Measurements from ENCODE around the gene N4BP2. TPM values are rescaled to one million over a fixed set of nuclear protein-coding genes. Genes with fewer than 3 reads are reported as not detected.

Gene N4BP2
- total RNA-seq, 4 donors from 2014 or later = 7.8 to 23.7 (median 10.3) TPM

DNA sequence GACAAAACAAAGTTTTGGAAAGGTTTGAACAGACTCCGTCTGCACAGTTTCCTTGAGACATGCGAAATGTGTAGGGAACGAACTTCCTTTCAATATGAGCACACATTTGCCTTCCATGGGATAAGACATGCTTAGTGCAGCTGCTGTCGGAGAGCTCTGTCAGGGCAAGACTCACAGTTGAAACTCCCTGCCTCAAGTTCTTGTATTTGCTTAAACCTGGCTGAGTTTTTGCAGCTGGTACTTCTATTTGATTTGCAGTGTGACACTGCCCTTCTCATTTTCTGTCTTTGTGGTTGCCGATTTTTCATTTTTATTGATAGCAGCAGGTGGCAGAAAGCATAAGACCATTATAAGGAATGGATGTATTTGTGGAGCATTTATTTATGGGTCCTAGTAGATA, 122.0 kb downstream of the N4BP2 start:
- H3K27ac ChIP-seq = no peak overlapping the region
- 31% methylated on average over 5 of the region's 5 CpGs for WGBS
- no peak for DNase-seq (ENCODE audit: low spot score in 2 of 2)
- H3K4me3 ChIP-seq = no peak overlapping the region
- no peak for TF ChIP-seq POLR2AphosphoS5 (IDR thresholded peaks at IDR 0.05)
- no peaks in the 10 kb centered on the region for H3K9me3 ChIP-seq
- no peaks in the 10 kb centered on the region for H3K4me1 ChIP-seq
- H3K27me3 ChIP-seq = no peaks in the 10 kb centered on the region
- H3K36me3 ChIP-seq = no peaks in the 10 kb centered on the region

GRCh38 chr4:40179360-40179759, 122.7 kb downstream of the N4BP2 start:
- Histone ChIP-seq H3K27ac (no peak overlapping the region), H3K36me3 (no peaks in the 10 kb centered on the region), H3K27me3 (no peaks in the 10 kb centered on the region), H3K4me3 (no peak overlapping the region), H3K4me1 (no peaks in the 10 kb centered on the region), H3K9me3 (no peaks in the 10 kb centered on the region)
- 96% methylated on average over 1 of the region's 1 CpG for WGBS
- no peak for TF ChIP-seq EP300 (IDR thresholded peaks at IDR 0.05)
- no peak for TF ChIP-seq POLR2A (IDR thresholded peaks at IDR 0.05)
- TF ChIP-seq, protein P1, sequence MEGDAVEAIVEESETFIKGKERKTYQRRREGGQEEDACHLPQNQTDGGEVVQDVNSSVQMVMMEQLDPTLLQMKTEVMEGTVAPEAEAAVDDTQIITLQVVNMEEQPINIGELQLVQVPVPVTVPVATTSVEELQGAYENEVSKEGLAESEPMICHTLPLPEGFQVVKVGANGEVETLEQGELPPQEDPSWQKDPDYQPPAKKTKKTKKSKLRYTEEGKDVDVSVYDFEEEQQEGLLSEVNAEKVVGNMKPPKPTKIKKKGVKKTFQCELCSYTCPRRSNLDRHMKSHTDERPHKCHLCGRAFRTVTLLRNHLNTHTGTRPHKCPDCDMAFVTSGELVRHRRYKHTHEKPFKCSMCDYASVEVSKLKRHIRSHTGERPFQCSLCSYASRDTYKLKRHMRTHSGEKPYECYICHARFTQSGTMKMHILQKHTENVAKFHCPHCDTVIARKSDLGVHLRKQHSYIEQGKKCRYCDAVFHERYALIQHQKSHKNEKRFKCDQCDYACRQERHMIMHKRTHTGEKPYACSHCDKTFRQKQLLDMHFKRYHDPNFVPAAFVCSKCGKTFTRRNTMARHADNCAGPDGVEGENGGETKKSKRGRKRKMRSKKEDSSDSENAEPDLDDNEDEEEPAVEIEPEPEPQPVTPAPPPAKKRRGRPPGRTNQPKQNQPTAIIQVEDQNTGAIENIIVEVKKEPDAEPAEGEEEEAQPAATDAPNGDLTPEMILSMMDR (IDR thresholded peaks at IDR 0.05) = no peak
- no peak for TF ChIP-seq POLR2AphosphoS5 (IDR thresholded peaks at IDR 0.05)
- DNase-seq (ENCODE audit: low spot score in 2 of 2) = no peak

- H3K27ac ChIP-seq = no peak overlapping the region
Measured at GRCh38 chr4:40180356-40180755, 123.7 kb downstream of the N4BP2 start.

DNA sequence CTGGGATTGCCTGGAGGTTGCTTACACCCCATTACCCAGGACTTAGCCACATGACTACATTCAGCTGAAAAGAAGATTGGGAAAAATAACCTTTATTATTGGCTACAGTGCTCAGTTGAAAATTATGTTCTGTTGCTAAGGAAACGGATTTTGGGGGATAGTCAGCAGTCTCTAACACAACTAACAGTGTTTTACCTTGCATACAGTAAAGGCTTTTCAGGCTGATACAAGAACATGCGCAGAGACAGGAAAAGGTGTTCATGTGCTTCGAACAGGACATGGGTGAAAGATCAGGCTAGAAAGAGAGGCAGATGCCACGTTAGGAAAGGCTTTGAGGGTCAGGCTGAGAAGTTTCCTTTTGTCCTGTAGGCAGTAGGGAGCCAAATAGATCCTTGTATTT, 125.4 kb downstream of the N4BP2 start:
- DNase-seq (ENCODE audit: low spot score in 2 of 2) = no peak
- H3K4me1 ChIP-seq = no peaks in the 10 kb centered on the region
- no peaks in the 10 kb centered on the region for H3K9me3 ChIP-seq
- H3K36me3 ChIP-seq = no peaks in the 10 kb centered on the region
- no peaks in the 10 kb centered on the region for H3K27me3 ChIP-seq
- TF ChIP-seq EP300 (IDR thresholded peaks at IDR 0.05) (no peak), POLR2AphosphoS5 (IDR thresholded peaks at IDR 0.05) (no peak)
- H3K4me3 ChIP-seq = no peak overlapping the region
- no peak overlapping the region for H3K27ac ChIP-seq
- 89% methylated on average over 4 of the region's 4 CpGs for WGBS

More at GRCh38 chr4:40180356-40180755, 123.7 kb downstream of the N4BP2 start:
- H3K9me3 ChIP-seq = no peaks in the 10 kb centered on the region
- H3K36me3 ChIP-seq = no peaks in the 10 kb centered on the region
- H3K4me1 ChIP-seq = no peaks in the 10 kb centered on the region
- no peaks in the 10 kb centered on the region for H3K27me3 ChIP-seq
- no peak overlapping the region for H3K4me3 ChIP-seq
- TF ChIP-seq POLR2AphosphoS5 (IDR thresholded peaks at IDR 0.05) (no peak), POLR2A (IDR thresholded peaks at IDR 0.05) (no peak), EP300 (IDR thresholded peaks at IDR 0.05) (no peak)
- TF ChIP-seq, protein P1 (IDR thresholded peaks at IDR 0.05) = no peak
- DNase-seq (ENCODE audit: low spot score in 2 of 2) = no peak
- 29% methylated on average over 1 of the region's 1 CpG for WGBS

GRCh38 chr4:40182954-40183353, 126.3 kb downstream of the N4BP2 start:
- TF ChIP-seq, protein P1 (IDR thresholded peaks at IDR 0.05) = no peak
- no peak for TF ChIP-seq EP300 (IDR thresholded peaks at IDR 0.05)
- TF ChIP-seq POLR2A (IDR thresholded peaks at IDR 0.05) = no peak
- TF ChIP-seq POLR2AphosphoS5 (IDR thresholded peaks at IDR 0.05) = no peak
- no peaks in the 10 kb centered on the region for H3K9me3 ChIP-seq
- no peaks in the 10 kb centered on the region for H3K27me3 ChIP-seq
- H3K4me3 ChIP-seq = no peak overlapping the region
- no peaks in the 10 kb centered on the region for H3K4me1 ChIP-seq
- H3K36me3 ChIP-seq = no peaks in the 10 kb centered on the region
- no peak overlapping the region for H3K27ac ChIP-seq
- WGBS = 91% methylated on average over 3 of the region's 3 CpGs
- no peak for DNase-seq (ENCODE audit: low spot score in 2 of 2)

DNA sequence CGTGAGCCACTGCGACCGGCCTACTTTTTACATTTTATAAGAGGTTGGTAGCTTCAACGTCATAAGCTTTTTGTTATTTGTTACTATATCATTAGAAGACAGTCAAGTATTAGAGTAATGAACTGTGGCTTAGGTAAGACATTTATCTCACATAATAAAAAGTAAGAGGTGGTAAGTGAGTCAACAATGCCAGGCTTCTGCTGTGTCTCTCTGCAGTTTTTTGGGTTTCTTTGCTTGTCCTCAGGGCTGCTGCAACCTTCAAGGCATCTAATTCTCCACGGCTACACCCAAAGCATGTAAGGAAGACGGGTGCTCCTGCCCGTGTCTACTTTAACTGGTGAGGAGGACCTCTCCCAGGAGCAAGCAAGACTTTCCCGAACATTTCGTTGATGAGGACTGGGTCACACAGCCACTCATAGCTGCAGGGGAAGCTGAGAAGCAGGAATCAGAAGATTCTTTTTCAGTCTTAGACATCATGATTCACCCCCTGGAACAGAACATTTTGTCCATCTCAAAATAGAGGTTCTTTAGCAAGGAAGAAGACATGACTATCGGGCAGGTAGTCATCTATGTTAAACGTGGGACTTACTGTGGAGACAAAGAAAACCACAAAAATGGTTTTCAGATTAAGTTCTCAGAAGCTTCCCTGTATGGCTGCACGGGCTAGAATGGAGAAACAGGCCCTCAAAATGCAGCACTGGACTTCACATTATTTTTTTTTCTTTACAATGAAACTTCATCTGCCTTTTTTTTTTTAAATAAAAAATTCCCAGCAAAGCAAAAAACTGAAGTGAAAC, 127.2 kb downstream of the N4BP2 start:
- H3K4me3 ChIP-seq = no peak overlapping the region
- 93% methylated on average over 12 of the region's 12 CpGs for WGBS
- no peaks in the 10 kb centered on the region for H3K27me3 ChIP-seq
- H3K4me1 ChIP-seq = no peaks in the 10 kb centered on the region
- no peak for DNase-seq (ENCODE audit: low spot score in 2 of 2)
- H3K9me3 ChIP-seq = no peaks in the 10 kb centered on the region
- H3K27ac ChIP-seq = no peak overlapping the region
- no peaks in the 10 kb centered on the region for H3K36me3 ChIP-seq
- TF ChIP-seq POLR2A (IDR thresholded peaks at IDR 0.05) = no peak
- no peak for TF ChIP-seq EP300 (IDR thresholded peaks at IDR 0.05)
- no peak for TF ChIP-seq POLR2AphosphoS5 (IDR thresholded peaks at IDR 0.05)
- TF ChIP-seq, protein P1 (IDR thresholded peaks at IDR 0.05) = no peak

Data from suprapubic skin (tissue), 4 donors.